Prostate gland (tissue), 2 donors: ENCODE results near the gene OR10H1. TPM values are rescaled to one million over a fixed set of nuclear protein-coding genes. Genes with fewer than 3 reads are reported as not detected.
A peak's percentile ranks its signal among the peaks of the same experiment; 100 is the strongest.
"Not testable (repeated sequence)": the region's sequence is repeated elsewhere in the genome, so short reads cannot be mapped to it uniquely, and the experiment has no call there.

Experiments
- DNase-seq: peaks from one replicate; pipeline ENCODE4 v3.0.0-alpha.2; 2019; ENCODE audit warnings: low spot score
- H3K27ac ChIP-seq, 2 donors: fragments of 200-600 bp; sonication (generic); 2 replicates each; pipeline ENCODE4 v1.5.1; 2017 to 2019
- H3K27me3 ChIP-seq: fragments of 200-600 bp; sonication (generic); replicated peaks from 2 replicates; pipeline ENCODE4 v1.5.1; 2019; ENCODE audit not compliant: insufficient read depth
- H3K36me3 ChIP-seq, 2 donors: fragments of 200-600 bp; sonication (generic); 1 replicate in 1 of 2; 2 replicates in 1 of 2; pipeline versions ENCODE4 v1.5.1 to v1.8.1; 2017 to 2019
- H3K4me1 ChIP-seq: fragments of 200-600 bp; sonication (generic); replicated peaks from 2 replicates; pipeline ENCODE4 v1.5.1; 2019
- H3K4me3 ChIP-seq, 2 donors: fragments of 200-600 bp; sonication (generic); 2 replicates each; pipeline ENCODE4 v1.5.1; 2017 to 2019
- H3K9me3 ChIP-seq: fragments of 200-600 bp; sonication (generic); 2 replicates; pipeline ENCODE4 v1.5.1; 2017
- POLR2A ChIP-seq: fragments of 450-650 bp; IDR thresholded peaks from one replicate; pipeline ENCODE4 v1.6.1; 2016; ENCODE audit warnings: antibody characterized with exemption, mild to moderate bottlenecking
- POLR2AphosphoS5 ChIP-seq: sonication (generic); formaldehyde crosslinking; IDR thresholded peaks from one replicate; pipeline ENCODE4 v1.6.1; 2017; ENCODE audit warnings: antibody characterized with exemption
- WGBS: methylation state at CpG from one replicate; pipeline ENCODE4 v1.1.5; 2018; 5-methylcytosine and 5-hydroxymethylcytosine counted together
- intact Hi-C: fragments of 100-400 bp; cut with DNase I; formaldehyde crosslinking; loops from one replicate; pipeline ENCODE4 v1.14.2; 2022
- total RNA-seq, 2 donors: library from RNA; depleted of rRNA; stranded (reverse); fragments of >200 nt; gene quantifications; one replicate each; pipeline ENCODE4 v1.1.0, GENCODE V29; 2016
- TF ChIP-seq, protein P1 (sequence below), 4 experiments: fragments of 200-600 bp in 2 of 4; fragments of 450-650 bp in 2 of 4; sonication (generic) in 2 of 4; IDR thresholded peaks; 1 replicate in 3 of 4; 2 replicates in 1 of 4; pipeline ENCODE4 v1.5.1; 2016 to 2019; ENCODE audit warnings: antibody characterized with exemption in 4 of 4, mild to moderate bottlenecking in 2 of 4, moderate library complexity in 2 of 4

OR10H1 gene
- total RNA-seq, 2 donors from 2014 or later, result 0.64 to 0.97 TPM

DNA sequence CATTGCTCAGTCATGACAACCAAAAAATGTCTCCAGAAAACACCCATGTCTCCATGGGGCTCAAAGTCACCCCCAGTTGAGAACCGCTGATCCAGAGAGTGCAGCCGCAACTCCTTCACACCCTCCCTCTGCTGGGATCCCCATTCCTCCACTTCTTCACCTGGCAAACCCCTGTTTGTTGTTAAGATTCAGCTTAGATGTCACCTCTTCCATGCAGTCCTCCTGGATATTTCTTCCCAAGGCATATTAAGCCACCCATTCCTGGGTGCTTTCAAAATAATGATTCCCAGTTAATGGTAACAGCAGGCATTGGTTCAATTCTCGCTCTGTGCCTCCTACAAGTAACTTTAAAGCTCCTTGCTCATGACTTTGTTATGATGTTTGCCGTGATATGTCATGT, 4.0 kb downstream of the OR10H1 start:
- H3K27me3 ChIP-seq, result no peaks in the 10 kb centered on the region
- H3K36me3 ChIP-seq, result no peaks in the 10 kb centered on the region
- no peaks in the 10 kb centered on the region for H3K9me3 ChIP-seq
- intact Hi-C loops, result loop anchor here (2.0 kb wide), 1 partner anchor 183 kb away; no protein-coding TSS in a partner anchor
- TF ChIP-seq, protein P1, sequence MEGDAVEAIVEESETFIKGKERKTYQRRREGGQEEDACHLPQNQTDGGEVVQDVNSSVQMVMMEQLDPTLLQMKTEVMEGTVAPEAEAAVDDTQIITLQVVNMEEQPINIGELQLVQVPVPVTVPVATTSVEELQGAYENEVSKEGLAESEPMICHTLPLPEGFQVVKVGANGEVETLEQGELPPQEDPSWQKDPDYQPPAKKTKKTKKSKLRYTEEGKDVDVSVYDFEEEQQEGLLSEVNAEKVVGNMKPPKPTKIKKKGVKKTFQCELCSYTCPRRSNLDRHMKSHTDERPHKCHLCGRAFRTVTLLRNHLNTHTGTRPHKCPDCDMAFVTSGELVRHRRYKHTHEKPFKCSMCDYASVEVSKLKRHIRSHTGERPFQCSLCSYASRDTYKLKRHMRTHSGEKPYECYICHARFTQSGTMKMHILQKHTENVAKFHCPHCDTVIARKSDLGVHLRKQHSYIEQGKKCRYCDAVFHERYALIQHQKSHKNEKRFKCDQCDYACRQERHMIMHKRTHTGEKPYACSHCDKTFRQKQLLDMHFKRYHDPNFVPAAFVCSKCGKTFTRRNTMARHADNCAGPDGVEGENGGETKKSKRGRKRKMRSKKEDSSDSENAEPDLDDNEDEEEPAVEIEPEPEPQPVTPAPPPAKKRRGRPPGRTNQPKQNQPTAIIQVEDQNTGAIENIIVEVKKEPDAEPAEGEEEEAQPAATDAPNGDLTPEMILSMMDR (IDR thresholded peaks at IDR 0.05), result no peak
- TF ChIP-seq POLR2A, result no peak
- TF ChIP-seq POLR2AphosphoS5, result no peak
- no peaks in the 10 kb centered on the region for H3K4me1 ChIP-seq
- H3K4me3 ChIP-seq, result no peak overlapping the region
- 86% methylated on average over 4 of the region's 4 CpGs for WGBS
- no peak for DNase-seq
- H3K27ac ChIP-seq, result peak overlapping the region in 1 of 2 donors; percentile 12

DNA sequence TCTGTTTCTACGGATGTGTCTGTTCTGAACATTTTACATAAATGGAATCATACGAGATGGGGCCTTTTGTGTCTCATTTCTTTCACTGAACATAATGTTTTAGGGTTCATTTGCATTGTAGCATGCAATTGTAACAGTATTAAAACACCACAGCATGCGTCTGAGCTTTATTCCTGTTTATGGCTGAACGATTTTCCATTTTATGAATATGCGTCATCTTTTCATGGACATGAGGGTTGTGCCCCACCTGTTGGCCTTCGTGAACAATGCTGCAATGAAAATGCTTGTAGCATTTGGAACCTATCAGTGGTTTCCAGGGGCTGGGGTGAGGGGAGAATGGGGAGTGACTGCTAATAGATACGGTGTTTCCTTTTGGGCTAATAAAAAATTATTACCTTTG, 5.1 kb downstream of the OR10H1 start:
- no peaks in the 10 kb centered on the region for H3K36me3 ChIP-seq
- no peak overlapping the region for H3K4me3 ChIP-seq
- 28% methylated on average over 7 of the region's 7 CpGs for WGBS
- no peaks in the 10 kb centered on the region for H3K9me3 ChIP-seq
- intact Hi-C loops, result loop anchor here (2.0 kb wide), 1 partner anchor 182 kb away; no protein-coding TSS in a partner anchor
- no peak overlapping the region for H3K27ac ChIP-seq
- no peaks in the 10 kb centered on the region for H3K27me3 ChIP-seq
- no peaks in the 10 kb centered on the region for H3K4me1 ChIP-seq
- DNase-seq, result no peak
- TF ChIP-seq POLR2A (no peak), POLR2AphosphoS5 (no peak)
- TF ChIP-seq, protein P1 (IDR thresholded peaks at IDR 0.05), result peak in 3 of 4 experiments; percentile 24 to 54 (median 49)

DNA sequence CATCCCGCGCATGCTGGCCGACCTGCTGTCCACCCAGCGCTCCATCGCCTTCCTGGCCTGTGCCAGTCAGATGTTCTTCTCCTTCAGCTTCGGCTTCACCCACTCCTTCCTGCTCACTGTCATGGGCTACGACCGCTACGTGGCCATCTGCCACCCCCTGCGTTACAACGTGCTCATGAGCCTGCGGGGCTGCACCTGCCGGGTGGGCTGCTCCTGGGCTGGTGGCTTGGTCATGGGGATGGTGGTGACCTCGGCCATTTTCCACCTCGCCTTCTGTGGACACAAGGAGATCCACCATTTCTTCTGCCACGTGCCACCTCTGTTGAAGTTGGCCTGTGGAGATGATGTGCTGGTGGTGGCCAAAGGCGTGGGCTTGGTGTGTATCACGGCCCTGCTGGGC, 21.2 kb downstream of the OR10H1 start:
- WGBS, result 89% methylated on average over 17 of the region's 18 CpGs
- H3K4me1 ChIP-seq, H3K9me3 ChIP-seq, intact Hi-C loops, H3K27ac ChIP-seq, DNase-seq, H3K4me3 ChIP-seq, H3K27me3 ChIP-seq, H3K36me3 ChIP-seq: not testable (repeated sequence)

DNA sequence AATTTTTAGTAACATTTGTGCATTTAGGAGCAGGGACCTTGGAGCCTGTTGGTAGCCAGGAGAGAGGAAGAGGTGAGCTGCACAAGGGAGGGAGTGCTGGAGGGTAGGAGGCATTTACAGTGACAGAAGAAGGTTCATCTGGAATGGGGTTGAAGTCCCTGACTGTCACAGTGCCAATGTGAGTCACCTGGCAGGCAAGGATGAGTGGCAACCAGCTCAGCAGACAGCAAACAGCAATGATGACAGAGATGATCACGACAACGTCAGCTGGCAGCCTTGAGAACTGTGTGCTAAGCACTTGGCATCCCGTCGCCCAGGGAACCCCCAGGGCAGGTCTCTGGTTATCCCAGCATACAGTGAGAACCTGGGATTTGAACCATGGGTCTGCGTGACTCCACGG, 25.4 kb downstream of the OR10H1 start:
- H3K27ac ChIP-seq, result no peak overlapping the region
- TF ChIP-seq POLR2A, result no peak
- TF ChIP-seq POLR2AphosphoS5, result no peak
- TF ChIP-seq, protein P1 (IDR thresholded peaks at IDR 0.05), result no peak
- DNase-seq, result no peak
- H3K27me3 ChIP-seq, result no peaks in the 10 kb centered on the region
- H3K36me3 ChIP-seq, result no peaks in the 10 kb centered on the region
- H3K4me1 ChIP-seq, result no peaks in the 10 kb centered on the region
- WGBS, result 41% methylated on average over 6 of the region's 6 CpGs
- intact Hi-C loops, result no loop called here
- H3K9me3 ChIP-seq, result no peaks in the 10 kb centered on the region
- no peak overlapping the region for H3K4me3 ChIP-seq

DNA sequence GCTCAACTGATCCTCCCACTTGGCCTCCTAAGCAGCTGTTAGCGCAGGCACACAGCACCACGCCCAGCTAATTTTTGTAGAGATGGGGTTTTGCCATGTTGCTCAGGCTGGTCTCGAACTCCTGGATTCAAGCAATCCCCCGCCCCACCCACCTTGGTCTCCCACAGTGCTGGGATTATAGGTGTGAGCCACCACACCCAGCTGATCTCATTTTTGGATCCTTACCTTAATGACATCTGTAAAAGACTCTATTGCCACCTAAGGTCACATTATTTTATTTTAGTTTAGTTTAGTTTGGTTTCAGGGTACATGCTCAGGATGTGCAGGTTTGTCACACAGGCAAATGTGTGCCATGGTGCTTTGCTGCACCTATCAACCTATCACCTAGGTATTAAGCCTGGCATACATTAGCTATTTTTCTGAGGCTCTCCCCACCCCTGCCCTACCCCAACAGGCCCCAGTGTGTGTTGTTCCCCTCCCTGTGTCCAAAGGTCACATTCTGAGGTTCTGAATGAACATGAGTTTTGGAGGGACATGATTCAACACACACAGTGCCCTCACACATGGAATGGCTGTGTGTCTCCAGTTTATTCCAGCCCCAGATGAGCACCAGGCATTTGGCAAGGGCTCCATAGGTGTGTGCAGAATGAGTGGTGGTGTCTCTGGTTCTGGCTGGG, 26.7 kb downstream of the OR10H1 start:
- DNase-seq, result no peak

More for the DNA sequence above, 26.7 kb downstream of the OR10H1 start:
- WGBS, result 75% methylated on average over 4 of the region's 4 CpGs
- Histone ChIP-seq H3K27ac (no peak overlapping the region), H3K27me3 (no peaks in the 10 kb centered on the region), H3K9me3 (no peaks in the 10 kb centered on the region), H3K36me3 (no peaks in the 10 kb centered on the region), H3K4me3 (no peak overlapping the region), H3K4me1 (no peaks in the 10 kb centered on the region)
- intact Hi-C loops, result no loop called here
- TF ChIP-seq POLR2AphosphoS5, result no peak
- TF ChIP-seq, protein P1 (IDR thresholded peaks at IDR 0.05), result no peak
